ENCODE data around the gene DCBLD2. TPM values are rescaled to one million over a fixed set of nuclear protein-coding genes. Genes with fewer than 3 reads are reported as not detected.

DCBLD2 gene
- polyA plus RNA-seq, 3 donors = 0.17 to 1.1 (median 0.45) TPM

- Mint-ChIP-seq H3K36me3 (peaks cover 49 to 55% of the 10 kb centered on the region in 2 donors), H3K4me1 (peaks cover 61% of the 10 kb centered on the region), H3K27me3 (ENCODE audit: low read depth in 3 of 3) (no peaks in the 10 kb centered on the region), H3K9me3 (no peaks in the 10 kb centered on the region), H3K4me3 (no peak overlapping the region), H3K27ac (peak overlapping the region; percentile 33 to 88 (median 61))
- Histone ChIP-seq H3K79me2 (ENCODE audit: insufficient read depth, low read length) (peaks cover 99% of the 10 kb centered on the region), H3K36me3 (replicated peaks in 1 of 2; ENCODE audit: control insufficient read depth in 1 of 2, insufficient read depth in 2 of 2, low read length in 2 of 2) (peaks cover 46 to 60% of the 10 kb centered on the region in 2 donors), H3K27ac (ENCODE audit: low read depth in 1 of 2, low read length in 2 of 2) (peak overlapping the region in 1 of 2 donors; percentile 66), H3K9ac (ENCODE audit: insufficient read depth, low read length, poor library complexity, severe bottlenecking) (no peak overlapping the region), H3K27me3 (ENCODE audit: control insufficient read depth in 2 of 2, insufficient read depth in 2 of 2, low read length in 2 of 2) (no peaks in the 10 kb centered on the region), H3K9me3 (replicated peaks in 1 of 2; ENCODE audit: control insufficient read depth in 1 of 2, insufficient read depth in 1 of 2, low read length in 2 of 2) (no peaks in the 10 kb centered on the region), H4K20me1 (ENCODE audit: insufficient read depth, low read length) (peaks cover 100% of the 10 kb centered on the region), H3K4me1 (ENCODE audit: control insufficient read depth in 1 of 2, insufficient read depth in 2 of 2, low read length in 2 of 2) (peaks cover 55 to 64% of the 10 kb centered on the region in 2 donors), H3K4me3 (replicated peaks in 1 of 3; ENCODE audit: low read depth in 2 of 3, low read length in 3 of 3) (no peak overlapping the region), H2AFZ (ENCODE audit: insufficient read depth, low read depth, low read length, poor library complexity, severe bottlenecking) (no peak overlapping the region), H3K4me2 (replicated peaks; ENCODE audit: extremely low read depth, low read length, poor library complexity, severe bottlenecking) (no peak overlapping the region)
- intact Hi-C loops (cut with micrococcal nuclease) = loop anchor here (5.0 to 10.0 kb wide), 3 partner anchors 37 to 175 kb away; partner anchors contain the start of gene CPOX (in 1 of the 2)
- DNase-seq = peak; percentile 28 to 67 (median 56)
- TF ChIP-seq CTCF (IDR thresholded peaks at IDR 0.05) = no peak
Measured at GRCh38 chr3:98769448-98769847, 132.0 kb downstream of the DCBLD2 start.

GRCh38 chr3:98768961-98769360 lies 132.5 kb downstream of the DCBLD2 start:
- H3K36me3 Mint-ChIP-seq = peaks cover 45 to 50% of the 10 kb centered on the region in 2 donors
- no CpG with 5 or more reads among the region's 2 CpGs for WGBS (ENCODE audit: insufficient coverage)
- DNase-seq = no peak
- intact Hi-C loops (cut with micrococcal nuclease) = loop anchor here (5.0 to 10.0 kb wide), 3 partner anchors 37 to 174 kb away; partner anchors contain the start of gene CPOX (in 1 of the 2)
- Histone ChIP-seq H3K27ac (ENCODE audit: low read depth in 1 of 2, low read length in 2 of 2) (peak overlapping the region in 1 of 2 donors; percentile 66), H2AFZ (ENCODE audit: insufficient read depth, low read depth, low read length, poor library complexity, severe bottlenecking) (no peak overlapping the region), H3K9me3 (replicated peaks in 1 of 2; ENCODE audit: control insufficient read depth in 1 of 2, insufficient read depth in 1 of 2, low read length in 2 of 2) (no peaks in the 10 kb centered on the region), H3K4me1 (ENCODE audit: control insufficient read depth in 1 of 2, insufficient read depth in 2 of 2, low read length in 2 of 2) (peaks cover 59 to 69% of the 10 kb centered on the region in 2 donors), H3K4me3 (replicated peaks in 1 of 3; ENCODE audit: low read depth in 2 of 3, low read length in 3 of 3) (no peak overlapping the region), H3K27me3 (ENCODE audit: control insufficient read depth in 2 of 2, insufficient read depth in 2 of 2, low read length in 2 of 2) (no peaks in the 10 kb centered on the region), H3K79me2 (ENCODE audit: insufficient read depth, low read length) (peaks cover 99% of the 10 kb centered on the region), H4K20me1 (ENCODE audit: insufficient read depth, low read length) (peaks cover 95% of the 10 kb centered on the region), H3K36me3 (replicated peaks in 1 of 2; ENCODE audit: control insufficient read depth in 1 of 2, insufficient read depth in 2 of 2, low read length in 2 of 2) (peaks cover 41 to 55% of the 10 kb centered on the region in 2 donors), H3K4me2 (replicated peaks; ENCODE audit: extremely low read depth, low read length, poor library complexity, severe bottlenecking) (peak overlapping the region; percentile 2), H3K9ac (ENCODE audit: insufficient read depth, low read length, poor library complexity, severe bottlenecking) (no peak overlapping the region)
- H3K9me3 Mint-ChIP-seq = no peaks in the 10 kb centered on the region
- no peak for TF ChIP-seq CTCF (IDR thresholded peaks at IDR 0.05)
- H3K27me3 Mint-ChIP-seq (ENCODE audit: low read depth in 3 of 3) = no peaks in the 10 kb centered on the region
- H3K4me1 Mint-ChIP-seq = peaks cover 65% of the 10 kb centered on the region
- H3K27ac Mint-ChIP-seq = peak overlapping the region in 6 of 7 donors; percentile 33 to 85 (median 57)
- no peak overlapping the region for H3K4me3 Mint-ChIP-seq

All from CD14-positive monocyte (primary cell).